A549 treated with AZD2906 at 1 μM for 4 hours (cell line): ENCODE results near the gene STX19. TPM values are rescaled to one million over a fixed set of nuclear protein-coding genes. Genes with fewer than 3 reads are reported as not detected.

Experiments used
- total RNA-seq: library from RNA; stranded (reverse); fragments of 200-300 nt; extraction: Qiagen RNA extraction; gene quantifications from 5 replicates; pipeline ENCODE4 v1.2.3, GENCODE V29; 2022

STX19 gene
- 0.13 TPM in 1 of 5 replicates, not detected in the others for total RNA-seq

GRCh38 chr3:94028093-94028837 lies at the start of gene STX19:
Gene STX19, minus strand, starts transcription at chr3:94028597. Its CDS starts 13,328 bp downstream, at chr3:94015269.

GRCh38 chr3:94062513-94063404 lies 34.4 kb upstream of the STX19 start, which contains the start of the genes DHFR2 and NSUN3:
Gene DHFR2, minus strand, starts transcription at chr3:94062916. Its CDS starts 1,405 bp downstream, at chr3:94061511.
Gene NSUN3, plus strand, starts transcription at chr3:94063061. Its CDS starts 66 bp downstream, at chr3:94063127.

GRCh38 chr3:93979850-93980676 lies 48.3 kb downstream of the STX19 start, which contains the start of gene ARL13B:
Gene ARL13B, plus strand, starts transcription at chr3:93980155. Its CDS starts 269 bp downstream, at chr3:93980424.

GRCh38 chr3:93973131-93974126 lies 55.0 kb downstream of the STX19 start, which contains the start of gene PROS1:
Gene PROS1, minus strand, starts transcription at chr3:93973896. Its CDS starts 147 bp downstream, at chr3:93973749.

Other genes starting within 250 kb of the STX19 start
- 10.1 to 12.5 TPM (median 11.6 TPM) in 5 replicates for gene PROS1, start 54.7 kb downstream of the STX19 start, total RNA-seq
- gene ARL13B, start 48.4 kb downstream of the STX19 start, total RNA-seq: 10.6 to 13.8 TPM (median 11.9 TPM) in 5 replicates
- 2.7 to 3.2 TPM (median 2.9 TPM) in 5 replicates for gene DHFR2, start 34.3 kb upstream of the STX19 start, total RNA-seq
- 5.7 to 7.4 TPM (median 6.0 TPM) in 5 replicates for gene NSUN3, start 34.5 kb upstream of the STX19 start, total RNA-seq